ENCODE measurements around the gene PIK3AP1. TPM values are rescaled to one million over a fixed set of nuclear protein-coding genes. Genes with fewer than 3 reads are reported as not detected.

The PIK3AP1 gene
- total and polyA plus RNA-seq, 10 of the 15 experiments (the other 5 are each of a cell fraction or from before 2014, with no cell fraction given) = 26.2 to 306 (median 119) TPM

- Histone ChIP-seq H3K9me3 (replicated peaks; ENCODE audit: control insufficient read depth, insufficient read depth, low read length) (no peaks in the 10 kb centered on the region), H3K79me2 (ENCODE audit: control insufficient read depth, insufficient read depth, low read length) (peaks cover 54% of the 10 kb centered on the region), H3K27ac (ENCODE audit: control insufficient read depth, insufficient read depth) (peak overlapping the region; percentile 82), H2AFZ (ENCODE audit: control insufficient read depth, low read depth, low read length) (peak overlapping the region; percentile 46; the same call in 1 of the 2 replicates), H3K9ac (ENCODE audit: control insufficient read depth, insufficient read depth, low read length) (peak overlapping the region; percentile 76), H3K4me3 (peak overlapping the region; percentile 97), H3K36me3 (ENCODE audit: control insufficient read depth in 2 of 2, insufficient read depth in 2 of 2, low read length in 1 of 2) (no peaks in the 10 kb centered on the region; a peak in 1 of 4 replicates), H4K20me1 (ENCODE audit: control insufficient read depth, insufficient read depth) (no peaks in the 10 kb centered on the region), H3K4me1 (ENCODE audit: control insufficient read depth, insufficient read depth, low read length) (peaks cover 36% of the 10 kb centered on the region), H3K4me2 (ENCODE audit: control insufficient read depth, insufficient read depth) (peak overlapping the region; percentile 97), H3K27me3 (replicated peaks in 1 of 2; ENCODE audit: control insufficient read depth in 2 of 2, insufficient read depth in 2 of 2, low read length in 1 of 2) (no peaks in the 10 kb centered on the region)
- FAIRE-seq (peak; percentile 44), DNase-seq (ENCODE audit: low read depth, low spot score) (no peak), ATAC-seq (peak; percentile 11; the same call in 2 of the 3 replicates)
- in situ Hi-C loops (cut with MboI) = loop anchor here (10.0 kb wide), 1 partner anchor 74 kb away; no protein-coding TSS in a partner anchor
- TF ChIP-seq SIN3A (IDR thresholded peaks at IDR 0.05; ENCODE audit: low read depth, low read length) = peak; percentile 14; the same call in 1 of the 2 replicates
- TF ChIP-seq RAD21 (IDR thresholded peaks at IDR 0.05; ENCODE audit: insufficient read depth, low read depth, low read length) = peak; percentile 65
- TF ChIP-seq CTCF (IDR thresholded peaks at IDR 0.05 in 2 of 3, conservative IDR thresholded peaks at IDR 0.05 in 1 of 3; ENCODE audit: control insufficient read depth in 2 of 3, extremely low read depth in 1 of 3, insufficient read depth in 1 of 3, low read depth in 3 of 3, low read length in 3 of 3) = peak; percentile 27 to 65 (median 28); a peak in 4 of 6 replicates
- TF ChIP-seq TARDBP (IDR thresholded peaks at IDR 0.05; ENCODE audit: borderline replicate concordance) = no peak
- no peak for TF ChIP-seq RUNX3 (IDR thresholded peaks at IDR 0.05; ENCODE audit: low read length)
- TF ChIP-seq SMC3 (IDR thresholded peaks at IDR 0.05; ENCODE audit: borderline replicate concordance, low read length) = peak; percentile 36; the same call in 1 of the 2 replicates
- ChIA-PET RAD21 (ENCODE audit: unreplicated experiment) (interaction anchor here (1.2 to 4.5 kb wide), 12 partner anchors 11 to 79 kb away, joined by 3 to 176 read pairs (median 15); no protein-coding TSS in a partner anchor), CTCF (interaction anchor here (0.7 to 4.3 kb wide), 16 partner anchors 8 to 111 kb away, joined by 3 to 133 read pairs (median 9); no protein-coding TSS in a partner anchor), SMC1A (ENCODE audit: uncharacterized antibody, unreplicated experiment) (interaction anchor here (0.7 to 4.5 kb wide), 22 partner anchors 9 to 117 kb away, joined by 3 to 233 read pairs (median 6); no protein-coding TSS in a partner anchor), POLR2A (interaction anchor here (0.7 to 4.3 kb wide), 10 partner anchors 11 to 79 kb away, joined by 3 to 138 read pairs (median 4); no protein-coding TSS in a partner anchor)
- intact Hi-C loops (cut with micrococcal nuclease; ENCODE audit: unreplicated experiment) = loop anchor here (1.0 to 10.0 kb wide), 3 partner anchors 76 to 134 kb away; partner anchors contain the start of gene TM9SF3
- 17% methylated on average over 1 of the region's 1 CpG for WGBS (ENCODE audit: insufficient coverage, insufficient replicate concordance, low lambda C conversion rate, missing lambda C conversion rate)
- TSS peak; percentile 64 for BruUV-seq (replicated peaks)
These were observed 1.1 kb downstream of the PIK3AP1 start for GRCh38 chr10:96719200-96719599.

Data from GM12878 (cell line).